ENCODE data around the gene UBE3D. TPM values are rescaled to one million over a fixed set of nuclear protein-coding genes. Genes with fewer than 3 reads are reported as not detected.

UBE3D gene
- total and polyA plus RNA-seq, 2 experiments from 2014 or later, result 17.5 to 31.4 TPM

DNA sequence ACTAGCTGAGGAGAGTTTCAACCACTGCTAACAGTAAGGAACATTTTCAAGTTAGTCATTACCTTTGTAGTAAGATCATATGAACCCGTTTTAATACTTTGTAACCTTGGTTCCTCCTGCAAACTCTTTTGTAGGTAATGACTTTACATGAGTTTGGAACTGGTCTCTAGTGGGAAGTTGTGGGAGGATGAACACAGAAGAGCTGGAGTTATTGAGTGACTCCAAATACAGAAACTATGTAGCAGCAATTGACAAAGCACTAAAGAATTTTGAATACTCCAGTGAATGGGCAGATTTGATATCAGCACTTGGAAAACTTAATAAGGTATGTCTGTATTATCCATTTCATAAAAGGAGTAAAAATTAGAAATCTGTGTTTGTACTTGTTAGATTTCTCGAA, 31.1 kb upstream of the UBE3D start (continued):
- TF ChIP-seq, protein P1, sequence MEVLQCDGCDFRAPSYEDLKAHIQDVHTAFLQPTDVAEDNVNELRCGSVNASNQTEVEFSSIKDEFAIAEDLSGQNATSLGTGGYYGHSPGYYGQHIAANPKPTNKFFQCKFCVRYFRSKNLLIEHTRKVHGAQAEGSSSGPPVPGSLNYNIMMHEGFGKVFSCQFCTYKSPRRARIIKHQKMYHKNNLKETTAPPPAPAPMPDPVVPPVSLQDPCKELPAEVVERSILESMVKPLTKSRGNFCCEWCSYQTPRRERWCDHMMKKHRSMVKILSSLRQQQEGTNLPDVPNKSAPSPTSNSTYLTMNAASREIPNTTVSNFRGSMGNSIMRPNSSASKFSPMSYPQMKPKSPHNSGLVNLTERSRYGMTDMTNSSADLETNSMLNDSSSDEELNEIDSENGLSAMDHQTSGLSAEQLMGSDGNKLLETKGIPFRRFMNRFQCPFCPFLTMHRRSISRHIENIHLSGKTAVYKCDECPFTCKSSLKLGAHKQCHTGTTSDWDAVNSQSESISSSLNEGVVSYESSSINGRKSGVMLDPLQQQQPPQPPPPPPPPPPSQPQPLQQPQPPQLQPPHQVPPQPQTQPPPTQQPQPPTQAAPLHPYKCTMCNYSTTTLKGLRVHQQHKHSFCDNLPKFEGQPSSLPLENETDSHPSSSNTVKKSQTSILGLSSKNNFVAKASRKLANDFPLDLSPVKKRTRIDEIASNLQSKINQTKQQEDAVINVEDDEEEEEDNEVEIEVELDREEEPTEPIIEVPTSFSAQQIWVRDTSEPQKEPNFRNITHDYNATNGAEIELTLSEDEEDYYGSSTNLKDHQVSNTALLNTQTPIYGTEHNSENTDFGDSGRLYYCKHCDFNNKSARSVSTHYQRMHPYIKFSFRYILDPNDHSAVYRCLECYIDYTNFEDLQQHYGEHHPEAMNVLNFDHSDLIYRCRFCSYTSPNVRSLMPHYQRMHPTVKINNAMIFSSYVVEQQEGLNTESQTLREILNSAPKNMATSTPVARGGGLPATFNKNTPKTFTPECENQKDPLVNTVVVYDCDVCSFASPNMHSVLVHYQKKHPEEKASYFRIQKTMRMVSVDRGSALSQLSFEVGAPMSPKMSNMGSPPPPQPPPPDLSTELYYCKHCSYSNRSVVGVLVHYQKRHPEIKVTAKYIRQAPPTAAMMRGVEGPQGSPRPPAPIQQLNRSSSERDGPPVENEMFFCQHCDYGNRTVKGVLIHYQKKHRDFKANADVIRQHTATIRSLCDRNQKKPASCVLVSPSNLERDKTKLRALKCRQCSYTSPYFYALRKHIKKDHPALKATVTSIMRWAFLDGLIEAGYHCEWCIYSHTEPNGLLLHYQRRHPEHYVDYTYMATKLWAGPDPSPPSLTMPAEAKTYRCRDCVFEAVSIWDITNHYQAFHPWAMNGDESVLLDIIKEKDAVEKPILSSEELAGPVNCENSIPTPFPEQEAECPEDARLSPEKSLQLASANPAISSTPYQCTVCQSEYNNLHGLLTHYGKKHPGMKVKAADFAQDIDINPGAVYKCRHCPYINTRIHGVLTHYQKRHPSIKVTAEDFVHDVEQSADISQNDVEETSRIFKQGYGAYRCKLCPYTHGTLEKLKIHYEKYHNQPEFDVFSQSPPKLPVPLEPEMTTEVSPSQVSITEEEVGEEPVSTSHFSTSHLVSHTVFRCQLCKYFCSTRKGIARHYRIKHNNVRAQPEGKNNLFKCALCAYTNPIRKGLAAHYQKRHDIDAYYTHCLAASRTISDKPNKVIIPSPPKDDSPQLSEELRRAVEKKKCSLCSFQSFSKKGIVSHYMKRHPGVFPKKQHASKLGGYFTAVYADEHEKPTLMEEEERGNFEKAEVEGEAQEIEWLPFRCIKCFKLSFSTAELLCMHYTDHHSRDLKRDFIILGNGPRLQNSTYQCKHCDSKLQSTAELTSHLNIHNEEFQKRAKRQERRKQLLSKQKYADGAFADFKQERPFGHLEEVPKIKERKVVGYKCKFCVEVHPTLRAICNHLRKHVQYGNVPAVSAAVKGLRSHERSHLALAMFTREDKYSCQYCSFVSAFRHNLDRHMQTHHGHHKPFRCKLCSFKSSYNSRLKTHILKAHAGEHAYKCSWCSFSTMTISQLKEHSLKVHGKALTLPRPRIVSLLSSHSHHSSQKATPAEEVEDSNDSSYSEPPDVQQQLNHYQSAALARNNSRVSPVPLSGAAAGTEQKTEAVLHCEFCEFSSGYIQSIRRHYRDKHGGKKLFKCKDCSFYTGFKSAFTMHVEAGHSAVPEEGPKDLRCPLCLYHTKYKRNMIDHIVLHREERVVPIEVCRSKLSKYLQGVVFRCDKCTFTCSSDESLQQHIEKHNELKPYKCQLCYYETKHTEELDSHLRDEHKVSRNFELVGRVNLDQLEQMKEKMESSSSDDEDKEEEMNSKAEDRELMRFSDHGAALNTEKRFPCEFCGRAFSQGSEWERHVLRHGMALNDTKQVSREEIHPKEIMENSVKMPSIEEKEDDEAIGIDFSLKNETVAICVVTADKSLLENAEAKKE (CRISPR knock-in tag; IDR thresholded peaks at IDR 0.05), result no peak
- no peak for TF ChIP-seq CREB1 (CRISPR knock-in tag; IDR thresholded peaks at IDR 0.05; ENCODE audit: low read depth)
- TF ChIP-seq, protein P2, sequence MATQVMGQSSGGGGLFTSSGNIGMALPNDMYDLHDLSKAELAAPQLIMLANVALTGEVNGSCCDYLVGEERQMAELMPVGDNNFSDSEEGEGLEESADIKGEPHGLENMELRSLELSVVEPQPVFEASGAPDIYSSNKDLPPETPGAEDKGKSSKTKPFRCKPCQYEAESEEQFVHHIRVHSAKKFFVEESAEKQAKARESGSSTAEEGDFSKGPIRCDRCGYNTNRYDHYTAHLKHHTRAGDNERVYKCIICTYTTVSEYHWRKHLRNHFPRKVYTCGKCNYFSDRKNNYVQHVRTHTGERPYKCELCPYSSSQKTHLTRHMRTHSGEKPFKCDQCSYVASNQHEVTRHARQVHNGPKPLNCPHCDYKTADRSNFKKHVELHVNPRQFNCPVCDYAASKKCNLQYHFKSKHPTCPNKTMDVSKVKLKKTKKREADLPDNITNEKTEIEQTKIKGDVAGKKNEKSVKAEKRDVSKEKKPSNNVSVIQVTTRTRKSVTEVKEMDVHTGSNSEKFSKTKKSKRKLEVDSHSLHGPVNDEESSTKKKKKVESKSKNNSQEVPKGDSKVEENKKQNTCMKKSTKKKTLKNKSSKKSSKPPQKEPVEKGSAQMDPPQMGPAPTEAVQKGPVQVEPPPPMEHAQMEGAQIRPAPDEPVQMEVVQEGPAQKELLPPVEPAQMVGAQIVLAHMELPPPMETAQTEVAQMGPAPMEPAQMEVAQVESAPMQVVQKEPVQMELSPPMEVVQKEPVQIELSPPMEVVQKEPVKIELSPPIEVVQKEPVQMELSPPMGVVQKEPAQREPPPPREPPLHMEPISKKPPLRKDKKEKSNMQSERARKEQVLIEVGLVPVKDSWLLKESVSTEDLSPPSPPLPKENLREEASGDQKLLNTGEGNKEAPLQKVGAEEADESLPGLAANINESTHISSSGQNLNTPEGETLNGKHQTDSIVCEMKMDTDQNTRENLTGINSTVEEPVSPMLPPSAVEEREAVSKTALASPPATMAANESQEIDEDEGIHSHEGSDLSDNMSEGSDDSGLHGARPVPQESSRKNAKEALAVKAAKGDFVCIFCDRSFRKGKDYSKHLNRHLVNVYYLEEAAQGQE (IDR thresholded peaks at IDR 0.05; ENCODE audit: unreplicated experiment), result no peak
- no peak for TF ChIP-seq NANOG (IDR thresholded peaks at IDR 0.05; ENCODE audit: borderline replicate concordance)
- TF ChIP-seq ZNF114 (CRISPR knock-in tag; IDR thresholded peaks at IDR 0.05), result no peak
